Left lung (tissue), 10 donors: ENCODE measurements around the gene IL22. TPM values are rescaled to one million over a fixed set of nuclear protein-coding genes. Genes with fewer than 3 reads are reported as not detected.

ENCODE experiments used
- ATAC-seq: fragments of 200-7000 bp; cut with Tn5 transposase; one replicate; pipeline ENCODE4 v1.9.1; 2020; ENCODE audit warnings: moderate library complexity
- DNase-seq, 4 donors: peaks; one replicate each; pipeline ENCODE4 v3.0.0-alpha.2; 2013 to 2020
- H3K27ac ChIP-seq, 2 donors: fragments of 200-600 bp; sonication (generic) in 1 of 2; one replicate each; pipeline versions ENCODE4 v1.5.0 to v1.8.0; 2020 to 2021
- H3K27me3 ChIP-seq, 2 donors: fragments of 200-600 bp; sonication (generic) in 1 of 2; one replicate each; pipeline versions ENCODE4 v1.5.0 to v1.8.0; 2020 to 2021
- H3K36me3 ChIP-seq, 2 donors: fragments of 200-600 bp; sonication (generic) in 1 of 2; one replicate each; pipeline versions ENCODE4 v1.5.0 to v1.8.0; 2020 to 2021
- H3K4me1 ChIP-seq, 2 donors: fragments of 200-600 bp; one replicate each; pipeline ENCODE4 v1.8.0; 2021
- H3K4me3 ChIP-seq, 2 donors: fragments of 200-600 bp; sonication (generic) in 1 of 2; one replicate each; pipeline versions ENCODE4 v1.5.0 to v1.8.0; 2020 to 2021; ENCODE audit warnings: mild to moderate bottlenecking in 1 of 2
- H3K9me3 ChIP-seq, 2 donors: fragments of 200-600 bp; sonication (generic) in 1 of 2; one replicate each; pipeline versions ENCODE4 v1.5.0 to v1.8.0; 2020 to 2021
- CTCF ChIP-seq, 2 donors: fragments of 200-600 bp; sonication (generic) in 1 of 2; IDR thresholded peaks; one replicate each; pipeline versions ENCODE4 v1.5.0 to v1.8.0; 2021; ENCODE audit warnings: antibody characterized with exemption in 2 of 2
- intact Hi-C, 2 donors: fragments of 100-400 bp; cut with DNase I; formaldehyde crosslinking; loops; one replicate each; pipeline versions ENCODE4 v1.11.2 to v1.14.2; 2022
- polyA plus RNA-seq, 6 donors: library from polyadenylated mRNA; unstranded; fragments of 120-200 nt; gene quantifications; one replicate each; pipeline ENCODE4 v1.2.1, GENCODE V29; 2013; ENCODE audit not compliant: insufficient read length in 6 of 6
- total RNA-seq, 2 donors: library from RNA; stranded (reverse); fragmentation: NEBNext Ultra II Directional; extraction: Animal tissue kit (Norgen Biotek cat#: 25700); gene quantifications; one replicate each; pipeline ENCODE4 v1.2.1, GENCODE V29; 2021
- donor health status: DM: no; HTN: yes; CAD: no.
- donor health status: DM: no; HTN: no; CAD: no.

Gene IL22
- total and polyA plus RNA-seq, 8 donors: not detected

GRCh38 chr12:68200854-68201253, 52.5 kb downstream of the IL22 start:
- H3K27me3 ChIP-seq: peaks cover 0 to 7% of the 10 kb centered on the region in 2 donors
- no peaks in the 10 kb centered on the region for H3K36me3 ChIP-seq
- ATAC-seq (no peak), DNase-seq (no peak)
- H3K27ac ChIP-seq: no peak overlapping the region
- intact Hi-C loops: no loop called here
- no peaks in the 10 kb centered on the region for H3K4me1 ChIP-seq
- H3K4me3 ChIP-seq: no peak overlapping the region
- TF ChIP-seq CTCF (IDR thresholded peaks at IDR 0.05): no peak
- no peaks in the 10 kb centered on the region for H3K9me3 ChIP-seq

DNA sequence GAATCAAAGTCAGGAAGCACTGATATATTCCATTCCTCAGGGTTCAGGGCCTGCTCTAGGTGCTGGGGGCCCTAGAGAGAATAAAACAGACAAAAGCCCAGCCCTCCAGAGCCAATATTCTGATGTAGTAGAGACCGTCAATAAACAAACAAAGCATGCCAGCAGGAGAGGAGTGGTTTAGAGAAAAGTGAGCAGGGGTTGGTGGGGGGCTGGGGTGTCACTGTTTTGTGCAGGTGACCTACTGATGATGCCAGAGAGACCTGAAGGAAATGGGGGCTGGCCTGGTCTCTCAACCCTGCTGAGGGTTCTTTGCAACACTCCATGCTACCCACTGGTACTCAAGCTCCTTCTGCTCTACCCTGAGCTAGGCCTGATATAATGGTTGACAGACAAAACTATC, 54.3 kb downstream of the IL22 start:
- Histone ChIP-seq H3K27ac (no peak overlapping the region), H3K4me3 (no peak overlapping the region), H3K27me3 (peaks cover 0 to 3% of the 10 kb centered on the region in 2 donors), H3K36me3 (no peaks in the 10 kb centered on the region), H3K4me1 (no peaks in the 10 kb centered on the region), H3K9me3 (no peaks in the 10 kb centered on the region)
- intact Hi-C loops: no loop called here
- ATAC-seq (no peak), DNase-seq (no peak)
- TF ChIP-seq CTCF (IDR thresholded peaks at IDR 0.05): no peak

GRCh38 chr12:68198507-68199086, 54.8 kb downstream of the IL22 start:
- intact Hi-C loops: no loop called here
- no peak overlapping the region for H3K27ac ChIP-seq
- no peaks in the 10 kb centered on the region for H3K27me3 ChIP-seq
- H3K9me3 ChIP-seq: no peaks in the 10 kb centered on the region
- ATAC-seq: no peak
- no peak for DNase-seq
- H3K36me3 ChIP-seq: no peaks in the 10 kb centered on the region
- no peaks in the 10 kb centered on the region for H3K4me1 ChIP-seq
- no peak for TF ChIP-seq CTCF (IDR thresholded peaks at IDR 0.05)
- no peak overlapping the region for H3K4me3 ChIP-seq

Other genes with a start within 250 kb of the IL22 start
- under 1 TPM in 1 of 2 donors, not detected in 1; 0.60 TPM for gene IFNG, start 93.9 kb downstream of the IL22 start, total RNA-seq
- under 1 TPM in 1 of 6 donors, not detected in 5; 0.18 TPM for gene IFNG, start 93.9 kb downstream of the IL22 start, polyA plus RNA-seq
- gene IL26, start 27.8 kb downstream of the IL22 start, total RNA-seq: not detected
- not detected for gene IL26, start 27.8 kb downstream of the IL22 start, polyA plus RNA-seq
- gene MDM1, start 78.8 kb upstream of the IL22 start, total RNA-seq: 10 to 100 TPM in 1 of 2 donors, 1 to 10 TPM in 1; 9.3 to 14.6 TPM
- 10 to 100 TPM; 38.5 to 47.5 (median 43.8) TPM for gene MDM1, start 78.8 kb upstream of the IL22 start, polyA plus RNA-seq